IMR-90 (cell line): ENCODE measurements around the gene SOX6.
A peak's percentile ranks its signal among the peaks of the same experiment; 100 is the strongest.

Source experiments
- CEBPB ChIP-seq: IDR thresholded peaks from 2 replicates; pipeline ENCODE4 v1.6.1; 2012; ENCODE audit warnings: low read depth, low read length, improper control_type of control experiment
- CHD1 ChIP-seq: IDR thresholded peaks from 2 replicates; pipeline ENCODE4 v1.6.1; 2012; ENCODE audit warnings: low read depth, low read length, improper control_type of control experiment
- MAZ ChIP-seq: IDR thresholded peaks from 2 replicates; pipeline ENCODE4 v1.6.1; 2012; ENCODE audit warnings: low read depth, mild to moderate bottlenecking, low read length, improper control_type of control experiment, moderate library complexity, borderline replicate concordance
- MXI1 ChIP-seq: IDR thresholded peaks from 2 replicates; pipeline ENCODE4 v1.6.1; 2012; ENCODE audit warnings: low read depth, mild to moderate bottlenecking, low read length, moderate library complexity, borderline replicate concordance
- POLR2A ChIP-seq: IDR thresholded peaks from 2 replicates; pipeline ENCODE4 v1.6.1; 2012; ENCODE audit warnings: mild to moderate bottlenecking, low read depth, low read length
- RAD21 ChIP-seq: IDR thresholded peaks from 2 replicates; pipeline ENCODE4 v1.6.1; 2012; ENCODE audit warnings: low read length, improper control_type of control experiment
- RCOR1 ChIP-seq: IDR thresholded peaks from 2 replicates; pipeline ENCODE4 v1.6.1; 2012; ENCODE audit warnings: mild to moderate bottlenecking, low read length, improper control_type of control experiment; ENCODE audit not compliant: insufficient replicate concordance
- RFX5 ChIP-seq: IDR thresholded peaks from 2 replicates; pipeline ENCODE4 v1.8.0; 2012; ENCODE audit warnings: low read depth, mild to moderate bottlenecking, low read length, moderate library complexity
- SMC3 ChIP-seq: fragments of 150-350 bp; IDR thresholded peaks from 2 replicates; pipeline ENCODE4 v1.6.1; 2016; ENCODE audit warnings: low read depth, mild to moderate bottlenecking, antibody characterized with exemption, low read length, moderate library complexity
- TF ChIP-seq, protein P1 (sequence below): conservative IDR thresholded peaks from 2 replicates; pipeline ENCODE4 v1.5.1; 2012; ENCODE audit warnings: mild to moderate bottlenecking, low read depth, low read length, improper control_type of control experiment
- TF ChIP-seq, protein P2 (sequence below): fragments of 150-350 bp; IDR thresholded peaks from 2 replicates; pipeline ENCODE4 v1.6.1; 2016; ENCODE audit warnings: low read depth, mild to moderate bottlenecking, low read length, moderate library complexity, borderline replicate concordance

DNA sequence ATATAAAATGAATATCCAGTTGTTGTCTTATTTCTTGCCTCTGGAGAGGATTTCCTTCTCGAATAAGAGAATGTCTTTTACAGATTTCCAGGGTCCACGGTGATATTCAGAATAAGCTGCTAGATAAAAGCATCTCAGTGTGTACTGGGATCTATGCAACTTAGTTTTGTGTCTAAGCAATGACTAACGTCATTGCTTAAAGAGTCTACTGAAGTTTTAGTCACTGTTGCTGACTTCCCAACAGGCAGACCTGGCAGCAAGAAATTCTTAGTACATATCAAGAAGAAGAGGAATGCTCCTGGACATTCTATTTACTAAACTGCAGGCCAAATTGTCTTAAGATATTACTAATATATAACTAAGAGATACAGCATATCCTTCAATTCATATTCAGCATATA, 70.3 kb downstream of the SOX6 start:
- TF ChIP-seq, protein P1, sequence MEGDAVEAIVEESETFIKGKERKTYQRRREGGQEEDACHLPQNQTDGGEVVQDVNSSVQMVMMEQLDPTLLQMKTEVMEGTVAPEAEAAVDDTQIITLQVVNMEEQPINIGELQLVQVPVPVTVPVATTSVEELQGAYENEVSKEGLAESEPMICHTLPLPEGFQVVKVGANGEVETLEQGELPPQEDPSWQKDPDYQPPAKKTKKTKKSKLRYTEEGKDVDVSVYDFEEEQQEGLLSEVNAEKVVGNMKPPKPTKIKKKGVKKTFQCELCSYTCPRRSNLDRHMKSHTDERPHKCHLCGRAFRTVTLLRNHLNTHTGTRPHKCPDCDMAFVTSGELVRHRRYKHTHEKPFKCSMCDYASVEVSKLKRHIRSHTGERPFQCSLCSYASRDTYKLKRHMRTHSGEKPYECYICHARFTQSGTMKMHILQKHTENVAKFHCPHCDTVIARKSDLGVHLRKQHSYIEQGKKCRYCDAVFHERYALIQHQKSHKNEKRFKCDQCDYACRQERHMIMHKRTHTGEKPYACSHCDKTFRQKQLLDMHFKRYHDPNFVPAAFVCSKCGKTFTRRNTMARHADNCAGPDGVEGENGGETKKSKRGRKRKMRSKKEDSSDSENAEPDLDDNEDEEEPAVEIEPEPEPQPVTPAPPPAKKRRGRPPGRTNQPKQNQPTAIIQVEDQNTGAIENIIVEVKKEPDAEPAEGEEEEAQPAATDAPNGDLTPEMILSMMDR = no peak
- TF ChIP-seq MXI1 (no peak), RAD21 (no peak), POLR2A (no peak), RFX5 (0 out of 2 replicates have a peak, but pooled peaks have one; percentile 34), CEBPB (no peak), CHD1 (no peak), RCOR1 (no peak), MAZ (no peak), SMC3 (no peak)
- TF ChIP-seq, protein P2, sequence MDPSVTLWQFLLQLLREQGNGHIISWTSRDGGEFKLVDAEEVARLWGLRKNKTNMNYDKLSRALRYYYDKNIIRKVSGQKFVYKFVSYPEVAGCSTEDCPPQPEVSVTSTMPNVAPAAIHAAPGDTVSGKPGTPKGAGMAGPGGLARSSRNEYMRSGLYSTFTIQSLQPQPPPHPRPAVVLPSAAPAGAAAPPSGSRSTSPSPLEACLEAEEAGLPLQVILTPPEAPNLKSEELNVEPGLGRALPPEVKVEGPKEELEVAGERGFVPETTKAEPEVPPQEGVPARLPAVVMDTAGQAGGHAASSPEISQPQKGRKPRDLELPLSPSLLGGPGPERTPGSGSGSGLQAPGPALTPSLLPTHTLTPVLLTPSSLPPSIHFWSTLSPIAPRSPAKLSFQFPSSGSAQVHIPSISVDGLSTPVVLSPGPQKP = no peak
